ENCODE data around the gene NOTCH2.

The NOTCH2 gene

GRCh38 chr1:119937198-119937597 is 132.3 kb downstream of the NOTCH2 start:
- no peak for DNase-seq

GRCh38 chr1:119935915-119936314 is 133.5 kb downstream of the NOTCH2 start:
- DNase-seq = no peak

GRCh38 chr1:119935373-119935772 is 134.1 kb downstream of the NOTCH2 start:
- no peak for DNase-seq

GRCh38 chr1:119933397-119933796 is 136.1 kb downstream of the NOTCH2 start:
- no peak for DNase-seq

GRCh38 chr1:119929643-119930315 is 139.7 kb downstream of the NOTCH2 start:
- DNase-seq = no peak

GRCh38 chr1:119926553-119926952 is 142.9 kb downstream of the NOTCH2 start:
- no peak for DNase-seq

GRCh38 chr1:119924948-119925898 is 144.2 kb downstream of the NOTCH2 start:
- DNase-seq = no peak

- no peak for DNase-seq
These were observed 149.1 kb downstream of the NOTCH2 start for GRCh38 chr1:119920104-119920968.

GRCh38 chr1:119919241-119919640 is 150.2 kb downstream of the NOTCH2 start:
- no peak for DNase-seq

GRCh38 chr1:119918301-119918700 is 151.2 kb downstream of the NOTCH2 start:
- DNase-seq = no peak

GRCh38 chr1:119917304-119918055 is 152.0 kb downstream of the NOTCH2 start:
- DNase-seq = no peak

- DNase-seq = no peak
These were observed 153.9 kb downstream of the NOTCH2 start for GRCh38 chr1:119915517-119915916.

GRCh38 chr1:119914071-119914470 is 155.4 kb downstream of the NOTCH2 start:
- DNase-seq = no peak

- no peak for DNase-seq
These were observed 156.5 kb downstream of the NOTCH2 start for GRCh38 chr1:119912963-119913362.

- DNase-seq = no peak
These were observed 157.7 kb downstream of the NOTCH2 start for GRCh38 chr1:119911775-119912174.

- DNase-seq = no peak
These were observed 158.8 kb downstream of the NOTCH2 start for GRCh38 chr1:119910618-119911017.

- no peak for DNase-seq
These were observed 159.4 kb downstream of the NOTCH2 start for GRCh38 chr1:119909890-119910596.

- no peak for DNase-seq
These were observed 160.8 kb downstream of the NOTCH2 start for GRCh38 chr1:119908661-119909060.

GRCh38 chr1:119906927-119907652 is 162.4 kb downstream of the NOTCH2 start:
- no peak for DNase-seq

GRCh38 chr1:119903443-119903835 is 166.0 kb downstream of the NOTCH2 start:
- no peak for DNase-seq
